Measurements from ENCODE around the gene COG3. TPM values are rescaled to one million over a fixed set of nuclear protein-coding genes. Genes with fewer than 3 reads are reported as not detected.

The COG3 gene
- total and polyA plus RNA-seq, 2 donors (not counting 3 experiments of a cell fraction or from before 2014, with no cell fraction given): 18.9 to 27.0 TPM

GRCh38 chr13:45474584-45475454 lies 10.1 kb downstream of the COG3 start:
- POLR2A ChIA-PET: no interaction called here
- no peak for FAIRE-seq

More at GRCh38 chr13:45474584-45475454, 10.1 kb downstream of the COG3 start:
- CTCF ChIA-PET: interaction anchor here (0.7 to 1.8 kb wide), 3 partner anchors 57 to 104 kb away, joined by 3 to 13 read pairs (median 3); partner anchors contain the start of gene SLC25A30
- Histone ChIP-seq H4K20me1 (replicated peaks; ENCODE audit: control insufficient read depth, extremely low read depth, insufficient read depth, low read length) (peaks cover 3% of the 10 kb centered on the region), H3K4me3 (replicated peaks in 1 of 3; ENCODE audit: insufficient read depth in 1 of 3, low read depth in 1 of 3, low read length in 3 of 3) (no peak overlapping the region), H3K9me1 (replicated peaks; ENCODE audit: control insufficient read depth, extremely low read depth, insufficient read depth, low read length) (no peaks in the 10 kb centered on the region), H3K27me3 (ENCODE audit: control insufficient read depth in 2 of 2, insufficient read depth in 2 of 2, low read length in 2 of 2) (no peaks in the 10 kb centered on the region), H3K9me3 (replicated peaks; ENCODE audit: control insufficient read depth, insufficient read depth, low read length) (no peaks in the 10 kb centered on the region), H3K4me1 (ENCODE audit: control insufficient read depth, extremely low read depth, insufficient read depth, low read length) (no peaks in the 10 kb centered on the region), H3K4me2 (ENCODE audit: insufficient read depth, low read length) (no peak overlapping the region), H3K27ac (ENCODE audit: insufficient read depth, low read depth, low read length) (no peak overlapping the region), H3K9ac (replicated peaks; ENCODE audit: extremely low read depth, insufficient read depth, low read length) (no peak overlapping the region), H3K79me2 (ENCODE audit: control insufficient read depth, insufficient read depth, low read length) (peaks cover 73% of the 10 kb centered on the region), H2AFZ (ENCODE audit: low read depth, low read length) (no peak overlapping the region), H3K36me3 (ENCODE audit: control insufficient read depth in 2 of 2, extremely low read depth in 1 of 2, insufficient read depth in 2 of 2, low read length in 2 of 2) (no peaks in the 10 kb centered on the region)
- dilution Hi-C loops (cut with MboI; ENCODE audit: extremely low pct_ligation_motif_present, low sequenced_read_pairs) (no loop called here), intact Hi-C loops (cut with micrococcal nuclease) (no loop called here)
- DNase-seq (ENCODE audit: low read depth, low spot score): no peak
- BruUV-seq (replicated peaks): no TSS peak
- TF ChIP-seq, protein P1, sequence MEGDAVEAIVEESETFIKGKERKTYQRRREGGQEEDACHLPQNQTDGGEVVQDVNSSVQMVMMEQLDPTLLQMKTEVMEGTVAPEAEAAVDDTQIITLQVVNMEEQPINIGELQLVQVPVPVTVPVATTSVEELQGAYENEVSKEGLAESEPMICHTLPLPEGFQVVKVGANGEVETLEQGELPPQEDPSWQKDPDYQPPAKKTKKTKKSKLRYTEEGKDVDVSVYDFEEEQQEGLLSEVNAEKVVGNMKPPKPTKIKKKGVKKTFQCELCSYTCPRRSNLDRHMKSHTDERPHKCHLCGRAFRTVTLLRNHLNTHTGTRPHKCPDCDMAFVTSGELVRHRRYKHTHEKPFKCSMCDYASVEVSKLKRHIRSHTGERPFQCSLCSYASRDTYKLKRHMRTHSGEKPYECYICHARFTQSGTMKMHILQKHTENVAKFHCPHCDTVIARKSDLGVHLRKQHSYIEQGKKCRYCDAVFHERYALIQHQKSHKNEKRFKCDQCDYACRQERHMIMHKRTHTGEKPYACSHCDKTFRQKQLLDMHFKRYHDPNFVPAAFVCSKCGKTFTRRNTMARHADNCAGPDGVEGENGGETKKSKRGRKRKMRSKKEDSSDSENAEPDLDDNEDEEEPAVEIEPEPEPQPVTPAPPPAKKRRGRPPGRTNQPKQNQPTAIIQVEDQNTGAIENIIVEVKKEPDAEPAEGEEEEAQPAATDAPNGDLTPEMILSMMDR (IDR thresholded peaks at IDR 0.05; ENCODE audit: extremely low read depth in 1 of 2, insufficient read depth in 1 of 2, low read depth in 1 of 2, low read length in 2 of 2): no peak
- TF ChIP-seq POLR2A (IDR thresholded peaks at IDR 0.05; ENCODE audit: low read depth, low read length) (no peak), POLR2AphosphoS5 (IDR thresholded peaks at IDR 0.05; ENCODE audit: insufficient read depth, low read depth, low read length) (no peak), JUN (IDR thresholded peaks at IDR 0.05; ENCODE audit: borderline replicate concordance, insufficient read depth, insufficient read length, low read depth) (no peak), EZH2 (IDR thresholded peaks at IDR 0.05; ENCODE audit: borderline replicate concordance, low read depth, low read length, severe bottlenecking) (no peak), MYC (IDR thresholded peaks at IDR 0.05; ENCODE audit: low read depth, low read length) (no peak), GATA2 (IDR thresholded peaks at IDR 0.05; ENCODE audit: insufficient read depth, insufficient read length, low read depth, low read length) (no peak)
